GM12878 (cell line): Measurements from ENCODE around the gene PCCB. TPM values are rescaled to one million over a fixed set of nuclear protein-coding genes. Genes with fewer than 3 reads are reported as not detected.

ENCODE experiments used
- ATAC-seq: fragments of 200-7000 bp; cut with Tn5 transposase; 3 replicates; pipeline ENCODE4 v1.9.1; 2020; ENCODE audit warnings: mild to moderate bottlenecking, moderate library complexity
- BruUV-seq: library from RNA; stranded (reverse); fragments of 400-500 nt; replicated peaks from 2 replicates; lab custom pipeline; 2021; lab: Mats Ljungman, UMichigan
- CTCF ChIA-PET: fragments of 300-600 bp; sonication (Branson Sonifier 250); formaldehyde crosslinking; extraction: SDS; loops from one replicate; lab custom pipeline; 2021; ENCODE audit warnings: inconsistent platforms; lab: Yijun Ruan, JAX
- POLR2A ChIA-PET: fragments of 350-600 bp; formaldehyde crosslinking; extraction: SDS; loops from one replicate; lab custom pipeline; 2021; ENCODE audit warnings: inconsistent platforms; lab: Charles Lee
- RAD21 ChIA-PET: fragments of 300-600 bp; sonication (Branson Sonifier 250); formaldehyde crosslinking; loops from one replicate; lab custom pipeline; 2023; ENCODE audit warnings: antibody characterized with exemption; ENCODE audit not compliant: unreplicated experiment; lab: Charles Lee
- SMC1A ChIA-PET: fragments of 300-600 bp; sonication (Branson Sonifier 250); formaldehyde crosslinking; loops from one replicate; lab custom pipeline; 2023; ENCODE audit not compliant: unreplicated experiment, uncharacterized antibody; lab: Charles Lee
- DNase-seq: peaks from one replicate; pipeline ENCODE4 v3.0.0-alpha.2; 2011; ENCODE audit warnings: low read depth, low spot score
- FAIRE-seq: peaks from 3 replicates; lab custom pipeline; 2011; peaks lifted over from hg19 to GRCh38; lab: Jason Lieb, UNC
- H2AFZ ChIP-seq: 2 replicates; pipeline ENCODE4 v1.6.0; 2011; ENCODE audit warnings: low read depth, low read length, control low read depth; ENCODE audit not compliant: control insufficient read depth
- H3K27ac ChIP-seq: 2 replicates; pipeline ENCODE4 v1.5.1; 2011; ENCODE audit warnings: control low read depth; ENCODE audit not compliant: control insufficient read depth, insufficient read depth
- H3K27me3 ChIP-seq, 2 experiments: replicated peaks in 1 of 2; 2 replicates each; pipeline versions ENCODE4 v1.6.0 to v1.6.1; 2011; ENCODE audit warnings: low read length in 1 of 2; ENCODE audit not compliant: control insufficient read depth in 2 of 2, insufficient read depth in 2 of 2
- H3K36me3 ChIP-seq, 2 experiments: 2 replicates each; pipeline ENCODE4 v1.5.1; 2011; ENCODE audit warnings: low read length in 1 of 2; ENCODE audit not compliant: control insufficient read depth in 2 of 2, insufficient read depth in 2 of 2
- H3K4me1 ChIP-seq: 2 replicates; pipeline ENCODE4 v1.6.1; 2011; ENCODE audit warnings: mild to moderate bottlenecking, low read length, moderate library complexity, mixed read lengths; ENCODE audit not compliant: control insufficient read depth, insufficient read depth
- H3K4me2 ChIP-seq: 2 replicates; pipeline ENCODE4 v1.6.0; 2011; ENCODE audit warnings: control low read depth; ENCODE audit not compliant: control insufficient read depth, insufficient read depth
- H3K4me3 ChIP-seq: fragments of 200-600 bp; sonication (generic); 2 replicates; pipeline ENCODE4 v1.5.1; 2016
- H3K79me2 ChIP-seq: 2 replicates; pipeline ENCODE4 v1.6.0; 2011; ENCODE audit warnings: low read length; ENCODE audit not compliant: control insufficient read depth, insufficient read depth
- H3K9ac ChIP-seq: 2 replicates; pipeline ENCODE4 v1.8.0; 2011; ENCODE audit warnings: low read length, control low read depth, mixed read lengths; ENCODE audit not compliant: control insufficient read depth, insufficient read depth
- H3K9me3 ChIP-seq: replicated peaks from 3 replicates; pipeline ENCODE4 v1.5.1; 2011; ENCODE audit warnings: mild to moderate bottlenecking, low read length; ENCODE audit not compliant: control insufficient read depth, insufficient read depth
- H4K20me1 ChIP-seq: 2 replicates; pipeline ENCODE4 v1.6.0; 2011; ENCODE audit not compliant: control insufficient read depth, insufficient read depth
- CHD4 ChIP-seq: fragments of 200-600 bp; sonication (generic); IDR thresholded peaks from 2 replicates; pipeline ENCODE4 v1.6.1; 2016; ENCODE audit warnings: mild to moderate bottlenecking
- HCFC1 ChIP-seq: fragments of 150-350 bp; IDR thresholded peaks from 2 replicates; pipeline ENCODE4 v1.6.1; 2014; ENCODE audit warnings: low read length
- IKZF1 ChIP-seq: fragments of 450-650 bp; conservative IDR thresholded peaks from 2 replicates; pipeline ENCODE4 v1.6.1; 2017; ENCODE audit warnings: antibody characterized with exemption, mild to moderate bottlenecking
- KLF5 ChIP-seq: fragments of 450-650 bp; IDR thresholded peaks from 2 replicates; pipeline ENCODE4 v1.6.1; 2014; ENCODE audit warnings: mild to moderate bottlenecking; ENCODE audit not compliant: partially characterized antibody
- MEF2A ChIP-seq: IDR thresholded peaks from 2 replicates; pipeline ENCODE4 v1.6.1; 2011; ENCODE audit warnings: low read depth, mild to moderate bottlenecking, low read length, moderate library complexity; ENCODE audit not compliant: insufficient read depth
- MTA2 ChIP-seq: fragments of 450-650 bp; IDR thresholded peaks from 2 replicates; pipeline ENCODE4 v1.6.1; 2016; ENCODE audit warnings: low read depth, mild to moderate bottlenecking, moderate library complexity
- MXI1 ChIP-seq: fragments of 150-350 bp; IDR thresholded peaks from 2 replicates; pipeline ENCODE4 v1.6.1; 2011; ENCODE audit warnings: low read depth, mild to moderate bottlenecking, inconsistent platforms, low read length, improper control_type of control experiment
- MYC ChIP-seq: IDR thresholded peaks from 2 replicates; pipeline ENCODE4 v1.6.1; 2011; ENCODE audit warnings: mild to moderate bottlenecking, low read length, moderate library complexity, inconsistent platforms; ENCODE audit not compliant: insufficient read depth, insufficient replicate concordance, insufficient read length, severe bottlenecking
- PML ChIP-seq: IDR thresholded peaks from 2 replicates; pipeline ENCODE4 v1.6.1; 2012; ENCODE audit warnings: low read length, inconsistent platforms
- POLR2AphosphoS5 ChIP-seq: IDR thresholded peaks from 2 replicates; pipeline ENCODE4 v1.6.1; 2011; ENCODE audit warnings: mild to moderate bottlenecking, low read length, inconsistent platforms
- RAD21 ChIP-seq: IDR thresholded peaks from 2 replicates; pipeline ENCODE4 v1.6.1; 2011; ENCODE audit warnings: mild to moderate bottlenecking, low read depth, low read length, moderate library complexity; ENCODE audit not compliant: insufficient read depth
- SMAD5 ChIP-seq: IDR thresholded peaks from 2 replicates; pipeline ENCODE4 v1.6.1; 2016; ENCODE audit warnings: antibody characterized with exemption, low read depth
- TCF12 ChIP-seq: IDR thresholded peaks from 2 replicates; pipeline ENCODE4 v1.6.1; 2011; ENCODE audit warnings: low read depth, mild to moderate bottlenecking, low read length
- TCF3 ChIP-seq: IDR thresholded peaks from 2 replicates; pipeline ENCODE4 v1.6.1; 2012; ENCODE audit warnings: low read depth, mild to moderate bottlenecking, low read length, borderline replicate concordance; ENCODE audit not compliant: insufficient read depth
- whole genome bisulfite sequencing: methylation state at CpG from one replicate; pipeline ENCODE4 v1.1.6; 2016; ENCODE audit warnings: low lambda C conversion rate; ENCODE audit not compliant: insufficient replicate concordance, insufficient coverage; ENCODE audit errors: missing lambda C conversion rate; 5-methylcytosine and 5-hydroxymethylcytosine counted together
- in situ Hi-C: fragments of 300-500 bp; cut with MboI; formaldehyde crosslinking; loops from 9 replicates; pipeline ENCODE4 v1.14.3; 2018; ENCODE audit warnings: mixed read lengths
- intact Hi-C: fragments of 100-400 bp; cut with micrococcal nuclease; formaldehyde crosslinking; loops from one replicate; pipeline ENCODE4 v1.14.2; 2022; ENCODE audit not compliant: unreplicated experiment
- polyA plus RNA-seq, 11 experiments: library from polyadenylated mRNA; depleted of rRNA in 4 of 11; unstranded in 6 of 11; stranded (reverse) in 5 of 11; fragments of >200 nt; fragmentation: Nextera tagmentation in 4 of 11; fragmentation: Illumina TruSeq in 1 of 11; extraction: Ambion mirVana in 4 of 11; extraction: Trizol in 1 of 11; gene quantifications; 1 replicate in 1 of 11; 2 replicates in 10 of 11; pipeline versions ENCODE4 v1.2.1 to v1.2.3, GENCODE V29; 2011 to 2016; ENCODE audit warnings: inconsistent platforms in 2 of 11, missing spikeins in 2 of 11, low read depth in 1 of 11
- total RNA-seq, 4 experiments: library from RNA; depleted of rRNA in 3 of 4; stranded (reverse); fragments of >200 nt in 3 of 4; fragmentation: Illumina TruSeq in 1 of 4; extraction: Trizol in 1 of 4; gene quantifications; 2 replicates each; pipeline versions ENCODE4 v1.2.1 to v1.2.3, GENCODE V29; 2013 to 2021
- TF ChIP-seq, protein P1 (sequence below): IDR thresholded peaks from 2 replicates; pipeline ENCODE4 v1.6.1; 2012; ENCODE audit warnings: low read depth, low read length, improper control_type of control experiment
- TF ChIP-seq, protein P2 (sequence below): IDR thresholded peaks from 2 replicates; pipeline ENCODE4 v1.6.1; 2011; ENCODE audit warnings: low read depth, mild to moderate bottlenecking, low read length, moderate library complexity, borderline replicate concordance; ENCODE audit errors: extremely low read depth
- TF ChIP-seq, protein P3 (sequence below): IDR thresholded peaks from 2 replicates; pipeline ENCODE4 v1.6.1; 2011; ENCODE audit warnings: borderline replicate concordance, low read depth, mild to moderate bottlenecking, moderate library complexity, low read length; ENCODE audit not compliant: insufficient read depth, poor library complexity, severe bottlenecking
- TF ChIP-seq, protein P4 (sequence below): fragments of 450-650 bp; IDR thresholded peaks from 2 replicates; pipeline ENCODE4 v1.6.1; 2014; ENCODE audit warnings: mild to moderate bottlenecking

Gene PCCB
- total and polyA plus RNA-seq, 10 of the 15 experiments (the other 5 are each of a cell fraction or from before 2014, with no cell fraction given), result 67.2 to 133 (median 86.9) TPM

DNA sequence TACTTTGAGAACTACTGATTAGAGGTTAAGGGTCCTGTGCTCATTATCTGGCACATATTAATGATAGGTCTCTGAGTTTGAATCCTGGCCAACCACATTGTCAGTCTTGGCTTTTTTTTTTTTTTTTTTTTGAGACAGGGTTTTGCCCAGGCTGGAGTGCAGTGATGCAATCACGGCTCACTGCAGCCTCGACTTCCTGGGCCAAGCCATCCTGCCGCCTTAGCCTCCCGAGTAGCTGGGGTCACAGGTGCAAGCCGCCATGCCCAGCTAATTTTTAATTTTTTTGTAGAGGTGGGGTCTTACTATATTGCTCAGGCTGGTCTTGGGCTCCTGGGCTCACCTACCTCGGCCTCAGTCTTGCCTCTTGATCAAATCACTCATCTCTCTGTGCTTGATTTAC, 547 bp upstream of the PCCB start (continued):
- TF ChIP-seq, protein P1, sequence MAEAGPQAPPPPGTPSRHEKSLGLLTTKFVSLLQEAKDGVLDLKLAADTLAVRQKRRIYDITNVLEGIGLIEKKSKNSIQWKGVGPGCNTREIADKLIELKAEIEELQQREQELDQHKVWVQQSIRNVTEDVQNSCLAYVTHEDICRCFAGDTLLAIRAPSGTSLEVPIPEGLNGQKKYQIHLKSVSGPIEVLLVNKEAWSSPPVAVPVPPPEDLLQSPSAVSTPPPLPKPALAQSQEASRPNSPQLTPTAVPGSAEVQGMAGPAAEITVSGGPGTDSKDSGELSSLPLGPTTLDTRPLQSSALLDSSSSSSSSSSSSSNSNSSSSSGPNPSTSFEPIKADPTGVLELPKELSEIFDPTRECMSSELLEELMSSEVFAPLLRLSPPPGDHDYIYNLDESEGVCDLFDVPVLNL, result no peak
- TF ChIP-seq SMAD5, result no peak
- TF ChIP-seq KLF5, result no peak
- no peak for TF ChIP-seq PML
- TF ChIP-seq POLR2AphosphoS5, result no peak
- TF ChIP-seq, all 136 proteins: peak for 0

DNA sequence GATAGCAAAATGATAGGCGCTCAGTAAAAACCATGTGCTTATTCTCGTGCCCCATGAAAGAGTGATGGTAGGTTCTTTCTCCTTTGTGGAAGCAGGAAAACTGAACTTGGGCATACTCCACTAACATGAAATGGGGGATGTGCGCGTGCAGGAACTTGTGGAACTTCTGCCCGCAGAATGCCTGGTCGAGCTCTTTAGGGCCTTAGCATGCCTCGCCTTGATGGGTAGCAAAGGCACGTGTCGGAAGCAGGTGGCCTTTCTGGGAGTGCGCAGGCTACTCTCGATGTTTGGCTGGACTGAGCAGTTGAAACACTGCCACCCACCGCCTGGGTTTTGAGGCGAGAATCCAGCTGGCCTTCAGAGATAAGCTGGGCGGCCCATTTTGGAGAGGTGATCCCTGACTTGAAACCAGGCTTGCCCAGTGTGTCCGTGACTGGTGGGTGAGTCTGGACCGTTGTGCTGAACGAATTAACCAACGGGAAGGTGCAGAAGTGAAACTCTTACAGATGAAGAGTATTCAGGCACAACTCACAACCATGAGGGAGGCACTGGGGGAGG, 842 bp downstream of the PCCB start:
- peak overlapping the region; percentile 58 for H3K9ac ChIP-seq
- peak overlapping the region; percentile 93 for H3K4me2 ChIP-seq
- ChIA-PET CTCF (interaction anchor here (0.8 to 7.2 kb wide), 18 partner anchors 9 to 763 kb away, joined by 3 to 43 read pairs (median 6); partner anchors contain the start of genes MSL2 and STAG1), SMC1A (interaction anchor here (1.0 to 3.8 kb wide), 12 partner anchors 9 to 763 kb away, joined by 3 to 24 read pairs (median 6); partner anchors contain the start of genes MSL2 and STAG1), POLR2A (interaction anchor here (1.2 to 2.9 kb wide), 3 partner anchors 54 to 501 kb away, joined by 3 to 15 read pairs (median 12); partner anchors contain the start of genes MSL2 and STAG1), RAD21 (interaction anchor here (0.6 to 3.5 kb wide), 14 partner anchors 54 to 763 kb away, joined by 3 to 23 read pairs (median 4); partner anchors contain the start of genes MSL2 and STAG1)
- no peaks in the 10 kb centered on the region for H3K27me3 ChIP-seq
- WGBS, result 5% methylated on average over 18 of the region's 18 CpGs
- BruUV-seq, result TSS peak; percentile 75
- H3K79me2 ChIP-seq, result peaks cover 15% of the 10 kb centered on the region
- peak; percentile 16 for DNase-seq
- no peaks in the 10 kb centered on the region; a peak in 1 of 4 replicates for H3K36me3 ChIP-seq
- ATAC-seq, result peak; percentile 39
- intact Hi-C loops (loop anchor here (1.0 to 2.0 kb wide), 2 partner anchors 55 to 176 kb away; partner anchors contain the start of gene MSL2), in situ Hi-C loops (no loop called here)
- H3K27ac ChIP-seq, result peak overlapping the region; percentile 71
- peak overlapping the region; percentile 66 for H3K4me3 ChIP-seq
- peaks cover 15% of the 10 kb centered on the region for H3K4me1 ChIP-seq
- FAIRE-seq, result no peak
- H3K9me3 ChIP-seq, result no peaks in the 10 kb centered on the region
- no peaks in the 10 kb centered on the region for H4K20me1 ChIP-seq
- peak overlapping the region; percentile 91 for H2AFZ ChIP-seq
- TF ChIP-seq, protein P2, sequence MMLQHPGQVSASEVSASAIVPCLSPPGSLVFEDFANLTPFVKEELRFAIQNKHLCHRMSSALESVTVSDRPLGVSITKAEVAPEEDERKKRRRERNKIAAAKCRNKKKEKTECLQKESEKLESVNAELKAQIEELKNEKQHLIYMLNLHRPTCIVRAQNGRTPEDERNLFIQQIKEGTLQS, result no peak
- TF ChIP-seq MYC (peak; percentile 64), TCF3 (peak; percentile 34; the same call in 1 of the 2 replicates), IKZF1 (no peak), SMAD5 (no peak), POLR2AphosphoS5 (no peak), MTA2 (no peak), HCFC1 (0 out of 2 replicates have a peak, but pooled peaks have one; percentile 15), CHD4 (no peak), MXI1 (peak; percentile 35; the same call in 1 of the 2 replicates), MEF2A (no peak), RAD21 (peak; percentile 45; the same call in 1 of the 2 replicates), TCF12 (no peak)
- TF ChIP-seq, protein P3, sequence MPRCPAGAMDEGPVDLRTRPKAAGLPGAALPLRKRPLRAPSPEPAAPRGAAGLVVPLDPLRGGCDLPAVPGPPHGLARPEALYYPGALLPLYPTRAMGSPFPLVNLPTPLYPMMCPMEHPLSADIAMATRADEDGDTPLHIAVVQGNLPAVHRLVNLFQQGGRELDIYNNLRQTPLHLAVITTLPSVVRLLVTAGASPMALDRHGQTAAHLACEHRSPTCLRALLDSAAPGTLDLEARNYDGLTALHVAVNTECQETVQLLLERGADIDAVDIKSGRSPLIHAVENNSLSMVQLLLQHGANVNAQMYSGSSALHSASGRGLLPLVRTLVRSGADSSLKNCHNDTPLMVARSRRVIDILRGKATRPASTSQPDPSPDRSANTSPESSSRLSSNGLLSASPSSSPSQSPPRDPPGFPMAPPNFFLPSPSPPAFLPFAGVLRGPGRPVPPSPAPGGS, result no peak
- TF ChIP-seq, protein P4, sequence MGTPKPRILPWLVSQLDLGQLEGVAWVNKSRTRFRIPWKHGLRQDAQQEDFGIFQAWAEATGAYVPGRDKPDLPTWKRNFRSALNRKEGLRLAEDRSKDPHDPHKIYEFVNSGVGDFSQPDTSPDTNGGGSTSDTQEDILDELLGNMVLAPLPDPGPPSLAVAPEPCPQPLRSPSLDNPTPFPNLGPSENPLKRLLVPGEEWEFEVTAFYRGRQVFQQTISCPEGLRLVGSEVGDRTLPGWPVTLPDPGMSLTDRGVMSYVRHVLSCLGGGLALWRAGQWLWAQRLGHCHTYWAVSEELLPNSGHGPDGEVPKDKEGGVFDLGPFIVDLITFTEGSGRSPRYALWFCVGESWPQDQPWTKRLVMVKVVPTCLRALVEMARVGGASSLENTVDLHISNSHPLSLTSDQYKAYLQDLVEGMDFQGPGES, result 0 out of 2 replicates have a peak, but pooled peaks have one; percentile 12
